ENCODE results near the gene KLHL9.

KLHL9 gene

DNA sequence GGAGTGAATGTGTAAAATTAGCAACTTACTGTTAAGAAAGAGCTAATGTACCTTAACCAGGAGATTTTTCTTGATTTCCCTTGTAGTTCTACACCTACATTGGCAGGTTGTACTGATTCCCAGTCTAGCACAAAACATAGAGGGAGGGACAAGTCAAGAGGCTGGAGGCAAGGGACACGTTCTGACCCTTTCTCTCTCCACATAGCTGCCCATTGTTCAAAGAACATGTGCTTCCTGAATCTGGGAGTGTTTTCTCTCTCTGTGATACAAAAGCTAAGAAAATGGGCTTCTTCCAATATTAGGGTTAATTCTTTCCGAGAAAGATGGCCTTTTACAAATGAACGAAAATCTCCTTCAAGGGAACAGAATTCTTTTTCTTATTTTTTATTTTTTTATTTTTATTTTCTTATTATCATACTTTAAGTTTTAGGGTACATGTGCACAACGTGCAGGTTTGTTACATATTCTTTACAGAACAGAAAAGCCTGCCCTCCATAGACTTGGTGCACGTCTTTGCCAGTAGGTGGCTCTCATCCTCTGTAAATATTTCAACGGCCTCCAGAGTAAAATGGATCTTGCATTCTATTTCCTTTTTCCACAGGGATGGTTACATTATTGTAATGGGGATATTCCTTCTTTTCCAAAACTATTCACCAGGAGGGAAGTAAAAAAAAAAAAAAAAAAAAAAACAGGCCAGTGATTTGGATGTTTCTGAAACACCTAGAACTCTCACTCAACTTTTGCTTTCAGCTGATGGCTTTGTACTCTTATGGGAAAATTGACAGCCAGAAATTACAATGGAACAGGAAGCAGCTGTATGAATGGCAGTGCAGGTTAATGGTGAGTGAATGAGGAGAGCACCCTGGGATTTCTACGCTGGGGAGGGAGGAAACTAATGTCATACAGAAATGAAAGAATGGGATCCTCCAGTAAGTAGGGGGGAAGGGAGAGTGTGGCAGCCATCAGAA, 17.0 kb downstream of the KLHL9 start:
- peak; percentile 72 for DNase-seq (ENCODE audit: low spot score)

DNA sequence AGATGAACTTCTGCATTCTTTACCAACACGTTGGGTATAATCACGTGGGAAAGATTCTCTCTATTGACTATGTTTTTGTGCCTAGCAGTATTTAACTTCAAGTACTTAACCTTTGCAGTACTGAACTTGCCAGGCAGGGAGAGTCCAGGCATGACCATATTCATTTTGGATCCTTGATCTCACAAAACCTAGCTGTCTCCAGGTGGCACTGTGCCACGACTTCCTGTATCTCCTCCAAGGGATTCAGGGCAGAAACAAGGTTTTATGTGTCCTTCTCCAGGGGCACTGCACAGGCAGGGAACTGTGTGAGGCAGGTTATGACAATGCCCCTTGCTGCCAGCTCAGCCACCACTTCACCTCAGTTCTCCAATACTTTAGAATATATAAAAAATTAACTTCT, 18.3 kb downstream of the KLHL9 start:
- no peak for DNase-seq (ENCODE audit: low spot score)

DNA sequence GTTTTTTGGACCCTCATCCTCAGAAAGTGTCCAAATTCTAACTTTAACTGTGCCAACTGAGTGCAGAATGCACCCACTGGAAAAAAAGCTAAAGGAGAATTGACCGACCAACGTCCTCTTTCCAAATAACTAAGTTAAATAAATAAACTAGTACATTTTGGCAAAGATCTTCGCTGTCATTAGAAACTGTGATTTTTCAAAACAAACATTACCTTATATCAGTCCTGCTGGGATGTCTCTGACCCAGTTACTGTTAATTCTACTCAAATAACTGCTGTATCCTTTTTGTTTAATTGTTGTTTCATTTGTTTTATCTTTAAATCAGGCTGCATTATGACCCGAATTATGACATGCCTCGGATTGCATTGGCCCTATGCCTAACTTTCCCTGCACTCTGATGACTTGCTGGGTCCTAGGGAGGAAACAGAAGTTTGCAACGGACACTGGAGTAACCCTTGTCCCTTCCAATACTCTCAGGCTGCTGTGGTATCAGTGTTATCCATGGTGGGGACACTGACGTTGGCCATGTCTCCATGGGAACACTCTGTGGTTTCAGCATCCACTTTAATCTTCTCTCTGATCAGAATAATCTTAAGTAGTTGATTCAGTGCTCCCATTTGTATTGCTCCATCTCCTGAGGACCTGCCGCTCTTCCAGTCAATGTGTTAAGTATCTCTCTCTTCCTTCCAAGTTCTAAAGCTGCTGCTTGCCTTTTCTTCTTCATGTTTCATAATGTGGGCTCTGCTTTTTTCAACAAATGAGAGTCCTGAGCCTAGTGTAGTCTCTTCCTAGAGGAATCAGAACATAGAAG, 19.0 kb downstream of the KLHL9 start:
- DNase-seq (ENCODE audit: low spot score), result no peak

DNA sequence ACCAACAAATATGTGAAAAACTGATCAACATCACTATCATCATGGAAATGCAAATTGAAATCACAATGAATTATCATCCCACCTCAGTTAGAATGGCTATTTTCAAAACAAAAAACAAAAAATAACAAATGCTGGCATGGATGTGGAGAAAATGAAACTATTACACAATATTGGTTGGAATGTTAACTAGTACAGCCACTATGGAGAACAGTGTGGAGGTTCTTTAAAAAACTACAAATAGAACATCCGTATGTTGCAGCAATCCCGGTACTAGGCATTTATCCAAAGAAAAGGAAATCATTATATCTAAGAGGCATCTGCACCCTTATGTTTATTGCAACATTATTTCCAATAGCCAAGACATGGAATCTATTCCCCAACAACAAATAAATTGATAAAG, 21.1 kb downstream of the KLHL9 start:
- no peak for DNase-seq (ENCODE audit: low spot score)

DNA sequence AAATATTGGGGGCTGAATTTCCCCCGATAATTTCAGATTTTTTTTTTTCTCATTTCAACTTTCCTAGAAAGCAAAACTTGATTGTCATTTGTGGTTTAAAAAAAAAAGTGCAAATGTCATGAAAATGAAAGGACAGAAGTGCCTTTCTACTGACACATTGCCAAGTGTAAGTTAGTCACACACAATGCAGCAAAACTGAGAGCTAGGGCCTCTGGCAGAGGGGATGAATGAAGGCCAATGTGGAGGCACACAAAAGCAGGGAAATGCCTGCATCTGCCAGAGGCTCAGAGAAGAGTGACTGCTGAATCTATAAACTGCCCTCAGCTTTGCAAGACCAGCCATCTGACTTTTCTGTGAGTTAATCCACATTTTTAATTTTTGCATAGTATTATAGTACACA, 23.3 kb downstream of the KLHL9 start:
- no peak for DNase-seq (ENCODE audit: low spot score)

DNA sequence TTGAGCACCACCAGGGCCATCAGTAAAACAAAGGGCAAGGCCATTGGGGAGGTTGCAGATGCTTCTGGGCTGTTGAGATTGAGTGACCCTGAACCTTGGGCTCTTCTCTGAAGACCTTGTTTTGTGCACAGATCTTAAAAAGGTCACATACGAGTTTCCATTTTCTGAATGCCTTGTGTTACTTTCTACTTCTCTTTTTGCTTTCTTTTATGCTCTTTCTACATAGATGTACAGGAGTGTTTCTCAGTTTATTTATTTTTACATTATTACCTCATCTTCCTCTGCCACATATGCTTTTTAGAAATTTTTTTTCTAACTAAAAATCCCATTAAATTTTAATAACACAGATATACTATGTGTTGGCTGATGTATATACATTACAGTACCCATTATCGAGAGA, 30.0 kb downstream of the KLHL9 start, which contains the start of gene IFNA5:
IFNA5 (minus strand) TSS at position 101 of the 400 bp plus-strand sequence; CDS start at position 44, 57 bp downstream.
- DNase-seq (ENCODE audit: low spot score), result no peak

DNA sequence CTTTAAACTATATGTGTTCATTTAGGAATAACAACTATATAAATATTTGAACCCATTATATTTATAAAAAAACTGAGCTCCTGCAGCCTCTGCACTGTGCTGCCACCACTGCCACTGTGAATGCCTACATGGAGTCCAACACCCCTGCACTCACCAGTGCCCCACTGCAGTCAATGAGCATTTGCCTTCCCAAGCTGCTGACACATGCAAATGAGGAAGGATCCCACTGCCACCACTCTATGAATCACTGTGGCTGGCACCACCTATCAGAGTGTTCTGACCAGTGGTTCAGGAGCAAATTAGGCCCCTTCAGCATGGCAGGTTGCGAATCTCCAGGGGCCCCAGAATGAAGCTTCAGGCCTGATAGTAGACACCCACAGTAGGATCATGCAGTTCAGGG, 39.2 kb downstream of the KLHL9 start:
- DNase-seq (ENCODE audit: low spot score), result no peak

DNA sequence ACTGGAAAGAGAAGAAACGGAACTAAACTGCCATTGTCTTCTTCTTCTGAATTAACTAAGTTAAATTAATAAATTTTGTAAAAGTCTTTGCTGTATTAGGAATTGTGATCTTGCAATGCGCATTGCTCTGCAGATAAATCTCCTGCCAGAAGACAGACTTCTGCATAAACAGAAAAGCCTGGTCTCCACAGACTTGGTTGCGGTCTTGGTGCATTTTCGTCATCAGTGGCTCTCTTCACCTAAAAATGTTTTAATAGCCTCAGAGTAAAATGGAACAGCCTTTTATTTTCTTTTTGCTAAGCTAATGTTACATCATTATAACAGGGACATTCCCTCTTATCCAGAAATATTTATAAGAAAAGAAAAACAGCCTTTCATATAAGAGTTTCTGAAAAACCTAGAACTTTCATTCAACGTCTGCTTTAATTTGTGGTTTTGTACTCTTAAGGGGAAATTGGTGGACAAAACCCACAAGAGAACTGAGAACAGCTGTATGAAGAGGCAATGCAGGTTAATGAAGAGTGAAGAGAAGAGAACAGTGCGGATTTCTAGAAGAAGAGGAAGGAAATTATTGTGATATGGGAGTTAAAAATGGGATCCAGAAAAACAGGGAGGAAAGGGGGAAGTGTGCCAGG, 40.2 kb downstream of the KLHL9 start:
- no peak for DNase-seq (ENCODE audit: low spot score)

DNA sequence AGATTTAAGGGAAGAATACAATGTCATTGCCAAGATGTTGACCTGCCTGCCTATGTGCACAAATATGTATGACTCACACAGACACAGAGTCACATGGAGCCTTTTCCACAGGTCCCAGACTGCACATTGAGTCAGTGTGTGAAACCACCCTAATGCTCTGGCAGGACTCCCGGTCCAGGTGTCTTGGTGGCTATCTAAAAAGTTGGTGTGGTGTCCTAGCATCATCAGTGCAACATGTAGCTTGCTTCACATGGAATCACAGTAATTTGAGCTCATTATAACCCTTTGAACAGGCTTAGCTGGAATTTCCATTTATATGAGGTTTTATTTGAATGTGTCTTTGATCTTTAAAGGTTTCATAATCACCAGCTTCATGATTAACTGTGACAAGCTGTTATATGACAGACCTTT, 40.8 kb downstream of the KLHL9 start:
- no peak for DNase-seq (ENCODE audit: low spot score)

DNA sequence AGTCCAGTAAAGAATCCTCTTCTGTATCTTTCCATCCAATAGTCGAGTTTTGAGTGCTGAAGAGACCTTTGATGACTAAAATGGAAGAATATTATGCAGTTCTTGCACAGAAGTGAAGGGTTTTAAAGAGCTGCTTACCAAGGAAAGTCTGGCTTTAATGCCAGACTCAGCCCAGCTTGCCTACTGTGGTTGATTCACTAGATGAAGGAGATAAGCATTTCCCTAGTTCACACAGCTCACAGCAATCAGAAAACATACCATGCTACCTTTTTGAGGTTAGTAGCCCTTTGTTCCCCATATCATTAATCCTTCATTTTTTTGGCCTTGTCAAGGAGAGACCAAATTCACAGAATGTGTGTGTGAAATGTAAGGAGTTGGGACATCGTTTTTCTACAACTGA, 45.4 kb downstream of the KLHL9 start:
- no peak for DNase-seq (ENCODE audit: low spot score)

DNA sequence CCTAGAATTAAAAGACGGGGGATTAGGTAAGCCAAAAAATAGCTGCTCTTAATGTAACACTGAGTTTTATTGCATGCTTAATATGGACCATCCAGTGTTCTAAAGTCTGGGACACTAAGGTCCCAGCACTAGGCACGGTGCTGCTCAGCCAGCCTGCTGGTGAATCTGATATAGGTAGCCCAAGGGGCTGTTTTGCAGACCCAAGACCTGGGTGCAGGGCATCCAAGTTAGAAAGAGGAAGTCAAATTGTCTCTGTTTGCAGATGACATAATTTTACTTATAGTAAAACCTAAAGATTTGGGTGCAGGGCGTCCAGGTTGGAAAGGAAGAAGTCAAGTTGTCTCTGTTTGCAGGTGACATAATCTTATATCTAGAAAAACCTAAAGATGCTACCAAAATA, 47.9 kb downstream of the KLHL9 start:
- no peak for DNase-seq (ENCODE audit: low spot score)

DNA sequence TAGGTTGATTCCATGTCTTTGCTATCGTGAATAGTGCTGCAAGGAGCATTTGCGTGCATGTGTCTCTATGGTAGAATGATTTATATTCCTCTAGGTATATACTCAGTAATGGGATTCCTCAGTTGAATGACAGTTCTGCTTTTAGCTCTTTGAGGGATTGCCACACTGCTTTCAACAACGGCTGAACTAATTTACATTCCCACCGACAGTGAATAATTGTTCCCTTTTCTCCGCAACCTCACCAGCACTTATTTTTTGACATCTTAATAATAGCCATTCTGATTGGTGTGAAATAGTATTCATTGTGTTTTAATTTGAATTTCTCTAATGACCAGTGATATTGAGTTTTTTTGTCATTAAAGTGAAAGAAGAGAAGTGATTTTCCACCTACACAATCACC, 48.5 kb downstream of the KLHL9 start:
- DNase-seq (ENCODE audit: low spot score), result no peak

DNA sequence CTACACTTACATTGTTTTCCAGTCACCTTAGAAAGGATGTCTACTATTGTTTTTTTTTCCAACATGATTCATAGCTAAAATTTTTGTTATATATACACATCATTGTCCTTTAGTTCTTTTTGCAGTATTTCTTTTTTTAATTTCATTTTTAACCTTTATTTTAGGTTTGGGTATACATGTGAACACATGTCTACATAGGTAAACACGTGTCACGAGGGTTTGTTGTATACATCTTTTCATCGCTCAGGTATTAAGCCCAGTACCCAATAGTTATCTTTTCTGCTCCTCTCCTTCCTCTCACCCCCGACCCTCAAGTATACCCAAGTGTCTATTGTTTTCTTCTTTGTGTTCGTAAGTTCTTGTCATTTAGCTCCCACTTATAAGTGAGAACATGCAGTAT, 49.1 kb downstream of the KLHL9 start:
- DNase-seq (ENCODE audit: low spot score), result no peak

DNA sequence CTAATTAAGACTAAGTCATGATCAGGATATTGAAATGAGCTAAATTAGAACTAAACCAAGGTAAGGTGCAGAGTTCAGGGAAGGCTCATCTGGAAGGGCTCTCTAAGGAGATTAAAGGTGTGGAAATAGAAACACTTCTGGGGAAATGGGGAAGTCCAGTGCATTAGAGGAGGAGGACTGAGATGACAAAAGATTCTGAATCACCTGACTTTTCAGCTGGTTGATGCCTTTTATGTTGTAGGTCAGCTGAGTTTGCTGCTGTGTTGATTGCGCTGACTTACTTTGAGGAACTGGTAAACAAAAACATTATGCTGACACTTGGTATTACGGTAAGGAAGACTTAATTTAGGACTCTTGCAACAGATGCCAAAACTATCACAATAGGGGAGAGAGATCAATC, 53.9 kb downstream of the KLHL9 start:
- DNase-seq (ENCODE audit: low spot score), result no peak
